ENCODE measurements around the gene SCGN.
A peak's percentile ranks its signal among the peaks of the same experiment; 100 is the strongest.

SCGN gene

DNA sequence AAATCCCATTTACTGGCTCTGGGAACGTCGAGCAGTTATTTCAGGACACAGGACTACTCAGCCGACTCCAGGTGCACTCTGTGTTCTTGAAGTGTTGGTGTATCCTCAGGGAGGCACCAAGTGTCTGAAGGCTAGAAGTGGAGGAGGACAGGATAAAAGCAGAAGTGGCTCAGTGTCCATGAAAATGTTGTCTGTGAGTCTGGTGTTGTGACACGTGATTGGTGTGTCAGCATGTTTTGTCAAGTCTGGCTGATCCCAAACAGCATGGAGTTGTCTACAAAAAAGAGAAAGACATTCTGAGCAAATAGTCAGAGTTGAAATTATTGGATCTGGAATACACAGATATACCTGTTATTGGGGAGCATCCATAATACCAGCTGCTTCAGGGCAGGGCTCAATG lies 30.3 kb downstream of the SCGN start:
- H3K27ac ChIP-seq, result no peak overlapping the region
- no peak for DNase-seq (ENCODE audit: low read depth, low spot score)

DNA sequence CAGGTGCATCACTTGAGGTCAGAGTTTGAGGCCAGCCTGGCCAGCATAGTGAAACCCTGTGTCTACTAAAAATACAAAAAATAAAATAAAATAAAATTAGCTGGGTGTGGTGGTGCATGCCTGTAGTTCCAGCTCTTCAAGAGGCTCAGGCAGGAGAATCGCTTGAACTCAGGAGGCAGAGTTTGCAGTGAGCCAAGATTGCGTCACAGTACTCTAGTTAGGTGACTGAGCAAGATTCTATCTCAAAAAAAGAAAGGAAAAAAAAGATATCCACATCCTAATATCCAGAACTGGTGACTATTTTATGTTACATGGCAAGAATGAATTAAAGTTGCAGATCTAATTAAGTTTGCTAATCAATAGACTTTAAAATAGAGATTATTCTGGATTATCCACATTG lies 32.5 kb downstream of the SCGN start:
- DNase-seq (ENCODE audit: low read depth, low spot score), result no peak
- no peak overlapping the region for H3K27ac ChIP-seq

DNA sequence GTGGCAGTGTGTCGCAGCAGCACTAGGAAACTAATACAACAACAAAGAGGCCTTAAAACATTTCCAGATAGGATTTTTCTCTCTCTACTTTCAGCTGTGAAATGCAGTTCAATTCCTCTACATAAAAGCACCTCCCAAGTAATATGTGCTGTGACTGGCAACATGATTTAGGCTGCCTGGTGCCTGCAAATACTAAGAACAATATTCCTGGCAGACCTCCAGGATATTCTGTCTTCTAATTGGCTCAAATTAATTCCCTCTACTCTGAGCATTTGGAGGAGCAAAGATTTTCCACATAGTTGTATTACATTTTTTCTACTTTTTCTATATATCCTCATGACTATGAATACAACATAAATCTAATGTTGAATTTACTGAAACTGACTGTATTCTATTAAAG lies 33.2 kb downstream of the SCGN start:
- no peak overlapping the region for H3K27ac ChIP-seq
- DNase-seq (ENCODE audit: low read depth, low spot score), result no peak

DNA sequence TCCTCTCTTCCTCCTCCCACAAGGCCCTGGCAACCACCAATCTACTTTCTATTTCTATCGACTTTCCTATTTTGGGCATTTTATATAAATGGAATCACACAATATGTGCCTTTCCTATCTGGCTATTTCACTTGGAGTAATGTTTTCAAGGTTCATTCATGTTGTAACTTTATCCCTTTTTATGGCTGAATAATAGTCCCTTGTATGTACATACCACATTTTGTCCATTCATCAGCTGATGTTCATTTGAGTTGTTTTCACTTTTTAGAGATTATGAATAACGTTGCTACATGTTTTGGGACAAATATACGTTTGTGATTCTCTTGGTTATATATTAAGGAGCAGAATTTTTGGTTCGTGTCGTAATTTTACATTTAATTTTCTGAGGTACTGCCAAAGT lies 33.9 kb downstream of the SCGN start:
- no peak overlapping the region for H3K27ac ChIP-seq
- no peak for DNase-seq (ENCODE audit: low read depth, low spot score)

DNA sequence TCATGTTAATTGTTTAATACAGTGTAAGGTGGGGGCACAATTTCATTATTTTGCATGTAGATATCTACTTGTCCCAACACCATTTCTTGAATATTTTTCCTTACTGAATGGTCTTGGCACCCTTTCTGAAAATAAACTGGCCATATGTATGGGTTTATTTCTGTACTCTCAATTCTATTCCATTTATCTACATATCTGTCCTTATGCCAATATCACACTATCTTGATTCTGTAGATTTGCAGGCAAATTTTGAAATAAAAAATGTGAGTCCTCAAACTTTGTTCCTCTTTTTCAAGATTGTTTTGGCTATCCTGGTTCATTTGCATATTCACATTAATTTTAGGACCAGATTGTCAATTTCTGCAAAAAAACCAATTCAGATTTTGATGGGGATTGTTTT lies 34.8 kb downstream of the SCGN start:
- no peak overlapping the region for H3K27ac ChIP-seq
- no peak for DNase-seq (ENCODE audit: low read depth, low spot score)

DNA sequence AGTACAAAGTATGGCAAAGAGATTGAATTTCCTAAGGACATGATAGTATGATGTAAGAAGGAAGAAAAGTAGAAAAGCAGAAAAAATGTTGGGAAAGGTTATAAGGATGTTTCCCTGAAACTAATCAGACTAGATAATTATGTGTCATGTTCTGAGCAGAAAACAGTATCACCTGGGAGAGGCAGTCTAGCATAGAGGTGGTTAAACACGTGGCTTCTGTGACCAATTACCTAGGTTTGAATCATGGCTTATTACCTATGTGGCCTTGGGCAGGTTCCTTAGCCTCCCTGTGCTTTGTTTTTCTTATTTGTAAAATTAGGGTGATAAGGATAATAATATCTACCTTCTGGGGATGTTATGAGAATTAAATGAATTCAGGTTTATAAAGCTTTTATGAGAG lies 38.0 kb downstream of the SCGN start:
- H3K27ac ChIP-seq, result no peak overlapping the region
- no peak for DNase-seq (ENCODE audit: low read depth, low spot score)

DNA sequence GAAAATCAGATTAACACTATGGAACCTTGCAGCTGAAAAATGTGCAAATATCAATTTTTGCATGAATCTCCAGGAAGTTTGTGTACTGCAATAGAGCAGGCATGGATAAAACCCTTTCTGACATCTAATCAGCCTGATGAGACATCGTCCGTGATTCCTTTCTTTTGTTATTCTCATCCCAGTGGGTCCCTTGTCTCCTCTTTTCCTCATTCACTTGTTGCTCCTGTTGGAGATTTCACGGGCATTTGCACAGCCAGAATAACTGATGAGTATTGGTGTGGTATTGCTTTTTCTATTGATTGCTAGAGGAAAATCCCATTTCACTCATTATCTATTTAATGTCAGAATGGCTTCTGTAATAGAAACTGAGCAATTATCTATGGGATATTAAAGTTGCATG lies 39.9 kb downstream of the SCGN start:
- H3K27ac ChIP-seq, result no peak overlapping the region
- no peak for DNase-seq (ENCODE audit: low read depth, low spot score)

DNA sequence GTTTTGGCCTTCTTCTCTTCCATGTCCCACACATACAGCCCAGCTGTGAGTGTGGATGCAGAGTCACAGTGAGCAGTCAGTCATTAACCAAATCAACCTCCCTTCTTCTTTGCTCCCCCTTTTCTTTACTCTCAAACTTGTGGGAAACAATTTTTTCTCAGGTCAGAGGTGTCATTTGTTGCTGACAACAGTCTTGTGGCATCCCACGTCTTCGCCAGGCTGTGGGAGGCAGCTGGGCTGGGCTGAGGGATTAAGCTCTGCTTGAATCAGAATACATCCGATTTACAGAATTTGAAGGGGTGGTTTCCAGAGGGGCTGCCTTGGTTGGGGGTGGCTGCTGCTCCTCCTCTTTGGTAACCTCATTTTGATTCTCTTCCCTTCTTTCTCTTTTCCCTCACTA lies 40.5 kb downstream of the SCGN start:
- DNase-seq (ENCODE audit: low read depth, low spot score), result no peak
- no peak overlapping the region for H3K27ac ChIP-seq

DNA sequence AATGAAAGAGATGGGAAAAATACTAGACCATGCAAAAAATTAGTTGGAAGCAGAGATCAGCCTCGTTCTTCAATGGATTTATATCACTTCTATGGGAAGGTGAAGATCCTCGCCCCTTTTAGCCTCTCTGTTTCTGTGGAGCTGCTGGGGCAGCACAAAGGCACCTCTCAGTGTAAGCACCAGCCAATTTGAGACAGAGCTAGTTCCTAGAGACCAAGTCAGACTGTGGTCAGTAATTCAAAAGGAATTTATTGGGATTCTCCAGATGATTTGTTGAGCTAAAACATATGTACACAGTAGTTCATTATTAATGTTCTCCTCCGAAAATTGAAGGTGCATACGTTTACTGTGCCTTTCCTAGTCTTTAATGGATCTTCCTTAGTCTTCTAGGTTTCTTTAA lies 42.4 kb downstream of the SCGN start:
- H3K27ac ChIP-seq, result no peak overlapping the region
- DNase-seq (ENCODE audit: low read depth, low spot score), result no peak

DNA sequence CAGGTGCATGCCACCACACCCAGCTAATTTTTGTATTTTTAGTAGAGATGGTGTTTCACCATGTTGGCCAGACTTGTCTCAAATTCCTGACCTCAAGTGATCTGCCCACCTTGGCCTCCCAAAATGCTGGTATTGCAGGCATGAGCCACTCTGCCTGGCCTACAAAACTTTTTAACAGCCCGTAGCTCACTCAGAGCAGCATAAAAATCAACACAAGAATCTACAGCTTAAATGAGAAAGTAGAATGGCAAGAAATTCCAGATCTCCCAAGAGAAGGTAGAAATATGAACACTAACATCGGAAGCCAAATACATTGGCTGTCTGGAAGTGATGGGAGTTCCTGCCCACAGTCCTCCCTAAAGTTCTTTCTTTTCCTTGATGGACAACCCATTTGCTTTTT lies 43.7 kb downstream of the SCGN start:
- H3K27ac ChIP-seq, result no peak overlapping the region
- DNase-seq (ENCODE audit: low read depth, low spot score), result no peak

DNA sequence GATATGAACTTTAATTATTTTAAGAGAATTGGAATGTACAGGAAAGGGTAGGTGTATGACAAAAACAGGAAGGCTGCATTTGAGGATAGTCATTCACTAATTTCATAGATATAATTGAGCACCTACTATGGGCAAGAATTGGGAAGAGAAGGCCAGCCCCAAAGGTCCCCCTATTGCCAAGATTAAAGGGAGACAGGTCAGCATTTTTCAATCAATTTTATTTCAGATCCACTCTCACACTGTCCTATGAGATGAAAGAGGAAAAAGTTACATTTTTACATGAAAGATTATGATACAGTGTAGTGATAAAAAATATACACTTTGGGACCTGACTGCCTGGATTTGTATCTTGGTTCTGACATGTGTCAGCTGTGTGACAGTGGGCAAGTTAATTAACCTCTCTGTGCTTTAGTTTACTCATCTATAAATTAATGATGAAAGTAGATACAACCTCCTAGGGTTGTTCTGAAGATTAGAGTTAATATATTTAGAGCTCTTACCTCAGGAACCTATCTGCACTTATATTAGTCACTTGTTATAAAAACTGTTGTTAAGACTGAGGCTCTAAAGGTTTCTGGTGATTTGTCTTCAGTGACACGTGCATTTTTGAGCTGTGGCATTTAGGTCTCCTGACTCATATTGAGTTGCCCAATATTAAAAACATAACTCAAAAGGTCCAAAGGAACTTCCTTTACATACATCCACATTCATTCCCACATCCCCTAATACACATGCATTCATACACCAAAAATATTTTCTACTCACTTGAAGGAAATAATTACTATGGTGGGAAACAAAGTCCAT lies 45.7 kb downstream of the SCGN start:
- DNase-seq (ENCODE audit: low read depth, low spot score), result peak; percentile 10
- H3K27ac ChIP-seq, result no peak overlapping the region

DNA sequence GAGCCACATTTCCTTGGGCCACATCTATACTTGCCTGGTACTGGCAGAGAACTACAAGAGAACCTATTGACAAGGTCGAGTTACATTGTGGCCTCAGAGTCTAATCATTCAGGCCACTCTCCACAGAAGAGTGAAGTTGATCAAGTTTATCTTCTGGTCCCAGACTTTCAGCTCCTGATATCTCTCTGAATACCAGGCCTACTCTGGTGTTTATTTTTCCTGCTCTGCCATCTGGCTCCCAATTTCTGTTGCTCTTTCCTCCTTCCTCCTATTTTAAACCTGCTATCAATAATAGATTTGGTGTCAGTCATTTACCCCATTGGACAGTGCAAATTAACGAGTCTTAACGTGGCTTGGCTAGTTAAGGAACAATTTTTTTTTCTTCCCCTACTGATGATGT lies 46.6 kb downstream of the SCGN start:
- H3K27ac ChIP-seq, result no peak overlapping the region
- no peak for DNase-seq (ENCODE audit: low read depth, low spot score)

DNA sequence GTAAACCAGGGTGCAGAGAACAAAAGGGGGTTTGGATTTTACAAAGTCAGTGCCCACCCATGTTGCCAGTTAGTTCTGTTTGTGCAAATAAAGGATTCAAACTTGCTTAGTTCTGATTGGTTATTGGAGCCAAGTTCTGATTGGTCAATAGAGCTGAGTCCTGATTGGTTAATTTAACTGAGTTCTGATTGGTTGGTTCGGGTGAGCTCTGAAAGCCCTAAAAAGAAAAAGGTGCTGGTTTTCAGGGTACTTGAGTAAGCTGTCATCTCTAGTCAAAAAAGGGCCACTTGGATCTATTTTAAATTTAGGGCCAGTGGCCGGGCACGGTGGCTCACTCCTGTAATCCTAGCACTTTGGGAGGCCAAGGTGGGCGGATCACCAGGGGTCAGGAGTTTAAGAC lies 47.6 kb downstream of the SCGN start:
- no peak for DNase-seq (ENCODE audit: low read depth, low spot score)
- no peak overlapping the region for H3K27ac ChIP-seq

DNA sequence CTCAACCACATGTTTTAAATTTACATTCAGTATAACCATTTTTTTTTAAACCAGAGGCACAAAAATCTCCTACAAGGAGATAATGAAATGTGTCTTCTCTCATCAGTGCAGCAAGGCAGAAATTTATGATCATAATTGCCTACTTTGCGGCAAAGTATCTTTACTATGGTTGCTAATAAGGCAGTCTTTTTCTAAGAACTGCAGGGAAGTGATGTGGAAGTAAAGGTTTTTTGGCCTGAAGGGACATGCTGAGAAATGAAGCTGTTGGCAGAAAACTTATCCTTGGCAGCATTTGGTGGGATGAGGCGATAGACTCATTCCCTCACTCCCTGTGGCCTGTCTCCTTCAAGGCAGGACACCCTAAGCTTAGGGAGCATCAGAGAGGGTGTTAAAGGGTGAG lies 48.7 kb downstream of the SCGN start:
- H3K27ac ChIP-seq, result no peak overlapping the region
- no peak for DNase-seq (ENCODE audit: low read depth, low spot score)

DNA sequence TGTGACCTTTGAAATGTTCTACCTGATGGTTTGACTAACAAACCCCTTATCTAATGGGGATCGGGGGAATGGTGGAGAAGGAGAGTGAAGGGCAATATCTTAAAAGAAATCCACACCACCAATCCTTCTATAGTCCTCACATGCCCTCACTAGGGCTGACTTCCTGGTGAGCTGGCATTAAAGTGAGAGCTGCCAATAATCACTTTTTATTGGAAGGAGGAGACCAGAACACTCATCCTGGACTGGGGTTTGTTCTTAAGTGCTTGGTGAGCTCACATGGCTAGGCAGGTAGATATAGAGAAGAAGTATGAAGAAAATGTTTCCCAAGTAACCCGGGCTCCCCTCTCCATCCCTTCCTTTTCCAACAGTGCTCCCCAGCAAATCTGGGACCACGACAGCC lies 49.8 kb downstream of the SCGN start:
- no peak overlapping the region for H3K27ac ChIP-seq
- no peak for DNase-seq (ENCODE audit: low read depth, low spot score)

DNA sequence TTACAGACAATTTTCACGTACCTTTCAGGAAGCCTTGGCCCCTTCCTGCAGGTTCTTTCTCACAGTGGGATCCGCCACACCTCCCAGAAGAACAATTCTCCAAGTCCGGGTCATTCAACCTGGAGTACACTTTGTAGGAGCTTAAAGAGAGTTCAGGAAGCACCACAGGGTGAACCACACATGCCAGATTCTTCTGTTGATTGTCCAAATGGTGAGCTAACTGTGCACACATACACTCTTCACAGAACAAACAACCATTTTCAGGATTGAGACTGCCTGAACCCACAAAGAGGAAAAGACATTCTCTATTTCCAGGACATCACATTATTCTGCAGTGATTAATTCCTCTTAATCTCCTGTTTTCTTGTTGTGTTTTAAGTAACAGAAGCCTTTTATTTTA lies 51.0 kb downstream of the SCGN start:
- no peak overlapping the region for H3K27ac ChIP-seq

DNA sequence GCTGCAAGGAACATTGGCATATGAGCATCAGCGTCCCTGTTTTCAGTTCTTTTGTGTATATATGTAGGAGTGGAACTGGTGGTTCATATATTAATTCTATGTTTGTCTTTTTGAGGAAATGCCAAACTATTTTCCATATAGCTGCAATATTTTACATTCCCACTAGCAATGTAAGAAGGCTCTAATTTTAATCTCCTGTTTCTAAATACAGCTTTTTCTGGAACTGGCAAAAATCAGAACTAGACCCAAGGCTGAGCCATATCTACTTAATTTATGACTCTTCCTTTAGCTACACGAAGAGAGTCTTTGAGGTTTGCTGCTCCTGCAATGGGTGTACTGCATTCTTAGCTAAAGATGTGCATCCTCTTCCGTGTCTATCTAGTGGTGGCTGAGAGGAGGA lies 52.0 kb downstream of the SCGN start:
- no peak overlapping the region for H3K27ac ChIP-seq
- DNase-seq (ENCODE audit: low read depth, low spot score), result no peak

More for the DNA sequence above, 51.0 kb downstream of the SCGN start:
- no peak for DNase-seq (ENCODE audit: low read depth, low spot score)

DNA sequence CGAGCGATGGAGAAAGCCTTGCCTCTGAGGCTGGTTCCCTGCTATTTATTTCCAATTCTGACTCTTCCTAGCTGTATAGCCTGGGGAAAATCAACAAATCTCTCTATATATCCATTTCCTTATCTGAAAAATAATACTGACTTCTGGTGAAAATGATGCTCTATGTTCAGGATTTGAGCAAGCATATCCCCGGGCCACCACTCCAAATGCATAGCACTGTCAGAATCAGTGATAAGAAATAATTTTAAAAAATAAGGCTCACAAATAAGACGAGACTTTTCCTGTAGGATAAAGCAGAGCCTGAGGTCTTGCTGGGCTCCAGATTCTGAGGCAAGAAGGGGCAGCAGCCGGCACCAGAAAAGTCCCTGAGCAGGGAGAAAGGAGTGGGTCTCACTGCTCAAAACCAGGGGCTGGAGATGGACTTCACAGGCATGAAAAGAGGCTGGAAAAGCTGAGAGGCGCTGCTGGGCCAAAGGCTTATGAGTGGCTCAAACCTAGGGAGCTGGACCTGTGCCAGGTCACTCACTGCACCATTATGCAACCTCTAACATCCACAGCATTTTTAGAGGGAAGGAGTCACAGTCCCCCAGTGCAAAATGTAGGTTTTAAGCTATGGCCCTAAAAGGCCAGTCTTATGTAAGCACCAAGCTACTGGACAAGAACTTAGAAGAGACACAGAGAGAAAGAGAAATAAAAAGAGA lies 54.4 kb downstream of the SCGN start:
- no peak for DNase-seq (ENCODE audit: low read depth, low spot score)
- H3K27ac ChIP-seq, result no peak overlapping the region

DNA sequence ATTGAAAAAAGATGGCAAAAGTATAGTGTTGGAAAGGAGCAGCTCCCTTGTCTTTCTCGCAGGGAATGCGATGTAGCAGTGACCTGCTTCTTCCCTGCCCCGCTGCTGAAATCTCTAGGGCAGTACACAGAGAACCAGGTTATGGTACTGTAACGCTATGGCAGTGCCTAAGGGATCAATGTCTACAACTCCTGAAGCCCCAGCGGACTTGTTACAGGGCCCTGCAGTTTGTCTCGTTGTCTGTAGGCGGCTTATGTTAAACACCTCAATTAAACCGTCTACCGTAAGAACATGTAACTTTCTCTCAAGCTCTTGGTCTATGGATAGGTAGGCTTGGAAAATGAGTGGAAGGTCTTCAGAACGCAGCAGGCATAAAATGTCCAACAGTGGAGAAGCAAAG lies 57.7 kb downstream of the SCGN start:
- no peak for DNase-seq (ENCODE audit: low read depth, low spot score)
- no peak overlapping the region for H3K27ac ChIP-seq

DNA sequence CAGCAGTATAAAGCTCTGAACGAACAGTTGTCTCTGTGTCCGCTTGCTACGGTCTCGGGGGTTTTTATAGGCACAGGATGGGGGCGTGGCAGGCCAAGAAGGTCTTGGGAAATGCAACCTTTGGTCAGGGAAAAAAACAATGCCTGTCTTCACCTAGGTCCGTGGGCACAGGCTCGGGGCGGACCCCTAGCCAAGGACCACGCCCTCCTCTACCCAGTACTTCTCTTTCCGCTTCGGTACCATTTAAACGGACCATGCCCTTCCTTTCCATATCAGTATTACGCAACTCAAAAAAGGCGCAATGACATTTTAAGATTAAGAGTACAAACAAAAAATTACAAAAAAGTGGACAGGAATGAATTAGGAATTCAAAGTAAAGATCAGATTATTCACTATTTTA lies 58.3 kb downstream of the SCGN start:
- no peak overlapping the region for H3K27ac ChIP-seq

DNA sequence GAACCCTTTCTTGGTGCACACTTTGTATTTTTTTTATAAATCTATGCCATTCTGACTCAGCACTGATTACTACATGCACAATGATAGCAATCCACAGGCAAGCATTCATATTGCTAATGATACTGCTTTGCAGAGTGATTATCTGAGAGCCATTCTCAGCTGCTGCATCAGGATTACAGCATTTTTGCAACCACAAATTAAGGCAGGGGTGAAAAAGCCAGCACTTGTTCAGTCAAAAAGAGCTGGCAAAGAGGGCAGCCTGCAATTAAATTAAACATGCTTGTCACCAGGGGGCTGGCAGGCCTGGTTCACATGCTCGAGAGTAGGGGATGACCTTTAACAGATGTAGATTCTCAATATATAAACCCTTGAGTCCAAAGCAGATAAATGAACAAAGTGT lies 61.8 kb downstream of the SCGN start:
- DNase-seq (ENCODE audit: low read depth, low spot score), result no peak
- no peak overlapping the region for H3K27ac ChIP-seq

More for the DNA sequence above, 58.3 kb downstream of the SCGN start:
- DNase-seq (ENCODE audit: low read depth, low spot score), result no peak

DNA sequence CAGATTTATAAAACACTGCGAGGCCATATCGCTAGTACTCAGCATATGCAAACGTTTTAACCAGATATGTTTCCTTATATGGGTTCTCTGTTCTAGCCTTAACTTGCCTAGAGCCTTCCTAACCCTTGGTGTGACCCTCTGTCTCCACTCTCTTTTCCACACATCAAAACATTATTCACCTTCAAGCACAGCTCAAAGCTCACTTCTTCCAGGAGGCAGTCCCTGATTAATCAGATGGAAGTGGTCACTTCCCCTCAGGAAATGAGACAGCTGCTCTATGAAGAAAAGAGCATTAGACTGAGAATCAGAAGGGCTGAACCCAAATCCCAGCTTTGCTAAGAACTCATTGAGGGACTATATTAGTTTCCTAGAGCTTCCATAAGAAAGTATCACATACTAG lies 62.8 kb downstream of the SCGN start:
- no peak overlapping the region for H3K27ac ChIP-seq
- DNase-seq (ENCODE audit: low read depth, low spot score), result no peak
